GM21390 (cell line): Measurements from ENCODE around the gene LEUTX.

ENCODE experiments used
- ATAC-seq: cut with Tn5 transposase; IDR thresholded peaks from one replicate; pipeline ENCODE4 v1.9.1; 2021; ENCODE audit not compliant: unreplicated experiment

LEUTX gene

DNA sequence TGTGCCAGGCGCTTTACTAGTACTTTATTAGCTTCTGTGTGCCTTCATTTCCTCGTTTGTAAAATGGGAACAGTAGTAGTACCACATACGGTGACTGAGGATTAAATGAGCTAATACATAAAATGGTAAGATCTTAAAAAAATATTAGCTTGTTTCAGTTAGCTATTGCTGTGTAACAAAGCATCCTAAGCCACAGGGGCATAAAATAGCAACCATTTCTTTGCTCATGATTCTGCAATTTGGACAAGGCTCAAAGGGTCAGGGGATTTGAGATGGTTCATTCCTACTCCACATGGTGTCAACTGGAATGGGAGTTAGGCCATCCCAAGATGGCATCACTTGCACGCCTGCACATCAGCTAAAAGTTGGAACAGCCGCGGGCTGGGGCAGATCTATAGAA lies 42.0 kb downstream of the LEUTX start:
- no peak for ATAC-seq

DNA sequence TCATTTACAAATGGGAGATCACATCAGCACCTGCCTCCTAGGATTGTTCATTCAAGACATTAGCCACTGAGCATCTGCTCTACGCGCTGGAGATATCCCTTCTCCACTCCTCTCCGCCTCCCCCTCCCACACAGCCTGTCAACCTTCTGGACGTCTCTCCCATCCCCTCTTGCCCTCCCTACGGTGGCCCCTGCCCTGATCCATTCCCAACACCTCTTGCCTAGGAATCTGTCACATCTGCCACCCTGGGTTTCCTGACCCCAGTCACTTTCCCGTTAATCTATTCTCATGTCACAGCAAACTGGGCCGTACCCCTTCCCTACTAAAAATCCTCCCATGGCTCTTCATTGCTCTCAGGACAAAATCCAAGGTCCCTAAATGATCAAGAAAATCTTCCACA lies 45.0 kb downstream of the LEUTX start:
- ATAC-seq, result no peak

DNA sequence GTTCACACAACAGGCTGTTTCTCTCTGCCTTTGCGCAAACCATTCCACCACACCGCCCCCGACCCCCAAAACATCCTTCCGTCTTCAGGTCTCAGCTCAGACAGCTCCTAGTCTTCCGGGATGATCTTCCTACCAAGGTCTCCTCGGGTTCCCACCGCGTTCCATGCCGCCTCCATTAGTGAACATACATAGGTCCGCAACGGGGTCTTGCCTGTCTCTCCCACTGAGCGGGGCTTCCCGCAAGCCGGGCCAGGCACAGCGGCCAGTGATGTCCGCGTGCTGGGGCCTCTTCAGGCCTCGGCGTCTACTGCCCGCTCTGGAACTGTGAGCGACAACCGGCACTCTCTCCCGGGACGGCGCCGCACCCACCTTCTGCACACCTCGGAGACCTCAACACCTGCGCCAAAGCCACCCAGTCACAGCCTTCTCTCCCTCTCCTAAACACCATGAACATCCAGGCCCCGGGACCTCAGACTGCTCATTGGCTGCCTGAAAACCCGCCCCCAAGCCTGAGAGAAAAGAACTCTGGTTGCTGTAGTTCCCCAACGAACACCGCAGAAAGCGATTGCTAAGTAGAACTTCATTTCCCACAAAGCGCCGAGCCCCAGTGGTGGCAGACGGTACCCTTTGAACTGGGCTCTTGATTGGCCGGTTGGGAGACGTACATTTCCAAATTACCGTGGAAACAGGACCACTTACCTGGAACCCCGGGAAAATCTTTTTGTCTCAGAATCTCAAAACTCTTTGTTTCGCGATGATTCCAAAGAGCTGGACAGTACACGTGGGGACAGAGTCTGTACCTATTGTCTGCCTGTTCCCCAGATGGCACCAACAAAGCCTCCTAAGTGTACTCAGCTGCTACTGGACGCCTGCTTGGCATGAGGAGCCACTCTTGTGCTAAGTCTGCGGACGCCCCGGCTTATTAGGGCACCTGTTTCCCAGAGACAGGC lies 45.8 kb downstream of the LEUTX start:
- peak; percentile 81 for ATAC-seq

DNA sequence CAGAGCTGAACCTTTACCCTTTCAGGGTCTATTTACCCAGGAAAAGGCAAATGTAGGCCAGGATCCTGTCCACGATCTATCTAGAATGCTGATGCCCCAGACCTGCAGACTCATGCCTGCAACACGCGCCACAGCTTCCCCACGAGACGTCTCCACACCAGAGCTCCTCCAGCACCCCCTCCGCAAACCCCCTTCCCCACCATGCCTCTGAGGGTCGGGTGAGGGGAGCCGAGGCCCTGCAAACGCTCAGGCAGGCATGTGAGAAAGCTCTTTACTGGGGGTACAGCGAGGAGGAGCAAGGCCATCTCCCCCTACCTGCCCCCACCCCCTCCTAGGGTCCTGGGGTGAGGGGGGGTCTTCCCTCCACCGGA lies 46.4 kb downstream of the LEUTX start:
- no peak for ATAC-seq

DNA sequence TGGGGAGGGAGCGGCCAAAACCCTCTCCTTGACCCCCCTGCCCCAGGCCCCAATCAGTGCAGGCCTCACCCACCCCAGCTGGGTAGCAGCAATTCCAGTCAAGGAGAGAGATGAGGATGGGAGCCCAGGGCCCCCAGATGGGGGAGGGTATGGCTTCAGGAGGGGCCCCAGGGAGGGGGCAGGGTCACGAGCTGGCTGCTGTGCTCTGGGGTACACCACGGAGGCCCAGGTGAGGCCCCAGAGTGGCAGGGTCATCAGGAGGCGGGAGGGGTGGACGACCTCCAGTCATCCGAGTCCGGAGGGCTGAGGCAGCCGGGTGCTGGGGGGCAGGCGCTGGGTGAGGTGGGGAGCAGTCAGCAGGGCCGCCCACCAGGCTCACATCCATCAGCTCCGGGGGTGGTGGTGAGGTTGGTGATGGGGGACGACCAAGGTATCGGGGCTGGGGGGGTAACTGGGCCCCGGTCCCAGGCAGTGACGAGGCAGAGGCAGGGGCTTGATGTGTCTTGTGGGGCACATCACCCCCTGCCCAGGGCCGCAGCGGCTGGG lies 47.0 kb downstream of the LEUTX start:
- ATAC-seq, result no peak

DNA sequence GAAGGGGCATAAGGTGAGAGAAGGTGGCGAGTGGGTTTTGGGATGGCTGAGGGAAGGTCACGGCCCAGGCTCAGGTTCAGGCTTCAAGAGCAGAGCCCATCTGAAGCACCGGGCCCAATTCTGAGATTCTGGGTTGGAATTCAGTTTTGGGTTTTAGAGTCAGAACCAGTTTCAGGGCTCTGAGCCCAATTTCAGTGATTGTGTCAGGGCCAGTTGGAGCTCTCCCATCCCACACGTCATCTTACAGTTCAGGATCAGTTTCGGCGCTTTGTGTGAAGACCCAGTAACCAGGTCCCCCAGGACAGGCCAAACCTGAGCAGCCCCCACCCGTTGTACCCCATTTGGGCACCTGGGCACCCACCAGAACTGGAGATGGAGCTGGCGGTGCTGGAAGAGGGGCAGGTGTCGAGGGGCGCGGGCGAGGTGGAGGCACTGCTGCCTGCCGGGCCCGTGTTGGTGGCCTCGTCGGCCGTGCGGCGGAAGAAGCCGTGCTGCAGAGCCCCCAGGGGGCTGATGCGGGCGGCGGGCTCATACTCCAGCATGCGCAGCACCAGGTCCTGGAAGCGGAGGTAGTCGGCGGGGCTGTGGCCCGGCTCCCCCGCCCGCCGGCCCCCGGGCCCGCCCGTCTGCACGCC lies 47.8 kb downstream of the LEUTX start:
- no peak for ATAC-seq

DNA sequence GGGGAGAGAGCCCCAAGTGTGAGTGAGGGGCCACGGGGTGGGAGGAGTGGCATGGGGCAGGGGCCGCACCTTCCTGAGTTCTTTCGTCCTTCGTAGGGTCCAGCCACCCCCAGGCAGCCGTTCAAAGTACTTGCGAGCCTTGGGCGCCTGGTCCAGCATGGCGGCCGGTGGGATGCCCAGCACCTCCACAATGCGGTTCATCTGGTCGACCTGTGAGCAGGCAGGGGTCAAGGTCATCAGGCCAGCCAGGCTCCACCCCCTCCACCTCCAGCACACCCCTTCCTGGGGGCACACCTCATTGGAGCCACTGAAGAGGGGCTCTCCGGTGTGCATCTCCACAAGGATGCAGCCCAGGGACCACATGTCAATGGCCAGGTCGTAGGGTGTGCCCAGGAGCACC lies 48.6 kb downstream of the LEUTX start:
- no peak for ATAC-seq

DNA sequence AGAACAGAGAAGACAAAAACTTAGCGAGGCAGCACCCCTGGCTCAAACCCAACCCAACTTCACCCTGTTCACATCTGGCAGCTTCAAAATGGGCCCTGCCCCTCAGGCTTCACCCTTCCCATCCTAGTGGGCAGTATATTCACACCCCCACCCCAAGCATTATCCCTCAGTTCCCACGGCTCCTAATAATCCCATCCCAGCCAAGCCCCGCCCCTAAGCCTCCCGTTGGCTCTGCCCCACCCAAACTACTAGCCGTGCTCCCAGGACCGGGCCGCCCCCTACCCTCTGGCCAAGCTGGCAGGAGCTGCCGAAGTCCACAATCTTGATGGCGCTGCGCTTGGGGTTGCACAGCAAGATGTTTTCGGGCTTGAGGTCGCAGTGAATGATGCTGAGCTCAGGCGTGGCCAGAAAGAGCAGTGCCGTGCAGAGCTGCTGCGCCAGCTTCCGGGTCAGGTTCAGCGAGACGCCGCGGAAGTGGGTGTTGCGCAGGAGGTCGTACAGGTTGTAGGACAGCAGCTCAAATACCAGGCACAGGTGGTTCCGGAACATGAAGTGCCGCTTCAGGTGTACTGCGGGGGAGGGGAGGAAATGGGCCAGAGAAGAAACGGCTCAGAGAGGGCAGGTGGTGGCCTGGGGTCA lies 49.5 kb downstream of the LEUTX start:
- ATAC-seq, result no peak

DNA sequence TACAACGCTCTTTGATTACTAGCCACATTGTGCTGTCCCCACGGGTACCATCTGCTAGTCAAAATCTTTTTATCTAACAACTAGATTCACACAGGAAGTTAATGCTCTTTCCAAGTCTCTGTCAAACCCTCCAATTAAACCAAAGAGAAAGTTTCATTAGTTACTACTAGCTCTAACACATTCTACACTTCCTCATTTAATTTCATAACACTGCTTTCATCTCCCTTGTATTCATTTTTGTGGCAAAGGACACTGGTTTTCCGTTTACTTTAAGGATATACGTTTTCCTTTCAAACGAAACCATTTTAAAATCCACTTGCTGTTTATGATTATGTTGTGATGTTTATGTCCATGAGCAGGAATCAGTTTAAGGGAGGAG lies 50.0 kb downstream of the LEUTX start:
- ATAC-seq, result no peak

DNA sequence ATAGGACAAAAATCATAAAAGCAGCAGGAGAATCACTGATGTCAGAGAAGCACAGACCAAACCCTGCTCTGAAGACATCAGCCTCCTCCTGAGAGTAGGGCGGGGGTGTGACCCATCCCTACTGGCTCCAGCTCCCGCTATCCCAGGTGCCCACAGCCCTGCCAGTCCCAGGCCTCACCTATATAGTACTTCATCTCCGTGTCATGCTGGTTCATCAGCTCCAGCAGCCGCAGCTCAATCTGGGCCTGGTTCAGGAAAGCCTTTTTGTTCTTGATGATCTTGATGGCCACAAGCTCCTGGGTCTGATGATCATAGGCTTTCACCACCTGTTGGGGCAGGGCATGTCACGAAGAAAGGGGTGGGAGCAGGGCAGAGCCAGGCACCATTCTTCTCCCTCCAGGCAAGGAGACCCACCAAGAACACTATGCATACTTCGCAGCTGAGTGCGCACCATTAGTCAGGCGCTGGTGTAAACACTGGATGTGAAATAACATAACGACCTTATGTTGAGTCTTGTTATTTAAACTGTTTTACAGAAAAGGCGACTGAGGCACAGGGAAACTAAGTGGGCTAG lies 51.1 kb downstream of the LEUTX start:
- ATAC-seq, result no peak

DNA sequence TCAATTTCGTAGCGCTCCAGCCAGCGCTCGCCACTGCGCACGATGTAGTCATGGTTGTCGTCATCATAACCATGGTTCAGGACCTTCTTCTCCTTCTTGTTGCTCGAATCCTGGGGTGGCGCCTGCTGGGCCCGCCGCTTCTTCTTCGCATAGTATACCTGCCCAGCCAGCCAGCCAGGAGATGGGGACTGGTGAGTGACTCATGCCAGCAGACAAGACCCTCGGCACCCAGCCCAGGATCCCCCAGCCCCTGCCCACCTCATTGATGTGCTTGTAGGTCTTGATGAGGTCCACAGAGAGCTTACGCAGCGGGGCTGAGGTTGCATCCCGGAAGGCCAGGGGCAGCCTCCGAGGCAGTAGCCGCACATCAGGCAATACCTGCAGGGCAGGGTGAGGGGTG lies 51.8 kb downstream of the LEUTX start:
- no peak for ATAC-seq

DNA sequence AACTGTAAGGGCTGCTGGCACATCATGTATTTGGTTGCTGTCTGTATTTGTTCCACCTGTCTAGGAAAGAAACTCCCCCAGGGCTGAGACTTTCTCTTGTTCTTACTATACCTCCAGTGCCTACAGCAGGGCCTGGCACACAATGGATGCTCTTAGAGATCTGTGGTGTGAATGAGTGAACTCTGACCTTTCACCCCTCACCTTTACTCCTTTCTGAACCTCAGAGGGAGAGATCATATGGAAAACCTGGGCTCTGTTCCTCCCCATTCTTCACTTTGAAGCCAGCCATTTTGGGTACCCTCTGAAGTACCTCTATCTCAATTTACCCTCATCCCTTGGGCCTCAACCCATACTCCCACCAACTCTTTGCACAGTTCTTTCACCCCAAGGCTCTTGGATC lies 52.2 kb downstream of the LEUTX start:
- no peak for ATAC-seq

DNA sequence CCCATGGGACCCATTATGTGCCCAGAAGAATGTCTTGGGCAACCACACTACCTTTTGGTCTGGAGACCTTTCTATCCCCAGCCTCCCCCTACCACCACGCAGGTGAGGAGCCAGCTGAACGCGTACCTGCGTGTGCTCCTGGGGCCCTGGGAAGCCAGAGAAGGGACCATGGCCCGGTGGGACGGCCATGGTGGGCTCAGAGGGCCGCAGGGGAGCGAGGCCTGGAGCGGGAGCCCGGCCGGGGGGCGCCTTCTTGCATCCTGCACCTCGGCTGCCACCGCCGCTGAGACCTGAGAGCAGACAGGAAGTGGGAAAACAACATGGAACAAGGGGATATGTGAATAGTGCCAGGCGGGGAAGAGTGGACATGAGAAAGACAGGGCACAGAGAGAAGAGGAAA lies 53.0 kb downstream of the LEUTX start:
- no peak for ATAC-seq

DNA sequence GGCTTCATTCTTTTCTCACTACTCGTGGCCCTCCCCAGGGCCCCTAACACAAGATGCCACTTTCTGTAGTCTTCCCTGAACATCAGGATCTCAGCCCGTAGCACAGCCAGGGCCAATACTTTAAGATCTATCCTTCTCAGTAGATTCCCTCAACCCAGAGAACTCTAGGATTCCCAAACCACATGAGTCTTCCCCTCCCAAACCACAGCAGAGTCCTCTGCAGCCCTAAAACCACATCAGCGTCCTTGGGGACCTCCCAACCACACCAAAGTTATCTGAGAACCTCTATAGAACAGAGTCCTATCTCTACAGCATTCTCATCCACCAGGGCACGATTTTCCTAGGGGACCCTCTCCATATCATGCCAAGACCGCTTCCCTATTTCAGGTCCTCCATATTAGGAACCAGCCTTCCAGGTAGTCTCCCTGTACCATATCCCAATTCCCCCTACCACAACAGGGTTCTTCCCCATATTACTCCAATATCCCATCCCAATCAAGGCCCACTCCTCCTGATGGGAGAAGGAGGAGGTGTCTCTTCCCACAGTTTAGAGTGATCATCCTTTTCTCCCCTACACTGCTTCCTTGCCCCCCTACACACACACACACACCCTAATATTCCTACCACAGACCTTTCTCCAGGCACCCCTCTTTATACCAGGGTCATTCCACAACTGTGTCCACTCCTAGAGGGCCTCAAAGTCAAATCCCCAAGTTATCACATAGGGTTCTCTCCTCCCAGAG lies 53.9 kb downstream of the LEUTX start:
- no peak for ATAC-seq

DNA sequence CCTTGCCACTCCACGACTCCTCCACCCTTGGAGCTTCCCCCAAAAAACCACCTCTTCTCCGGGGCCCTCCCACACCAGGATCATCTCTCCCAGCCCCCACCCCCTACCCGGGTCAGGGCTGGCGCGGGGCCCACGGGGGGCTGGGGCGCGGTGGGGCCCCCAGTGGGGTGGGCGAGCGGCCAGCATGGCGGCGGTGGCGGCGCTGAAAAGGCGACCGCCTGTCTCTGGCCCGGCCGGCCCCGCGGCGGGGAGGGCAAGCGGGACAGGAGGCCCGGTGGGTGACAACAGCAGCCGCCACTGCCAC lies 54.5 kb downstream of the LEUTX start:
- no peak for ATAC-seq

DNA sequence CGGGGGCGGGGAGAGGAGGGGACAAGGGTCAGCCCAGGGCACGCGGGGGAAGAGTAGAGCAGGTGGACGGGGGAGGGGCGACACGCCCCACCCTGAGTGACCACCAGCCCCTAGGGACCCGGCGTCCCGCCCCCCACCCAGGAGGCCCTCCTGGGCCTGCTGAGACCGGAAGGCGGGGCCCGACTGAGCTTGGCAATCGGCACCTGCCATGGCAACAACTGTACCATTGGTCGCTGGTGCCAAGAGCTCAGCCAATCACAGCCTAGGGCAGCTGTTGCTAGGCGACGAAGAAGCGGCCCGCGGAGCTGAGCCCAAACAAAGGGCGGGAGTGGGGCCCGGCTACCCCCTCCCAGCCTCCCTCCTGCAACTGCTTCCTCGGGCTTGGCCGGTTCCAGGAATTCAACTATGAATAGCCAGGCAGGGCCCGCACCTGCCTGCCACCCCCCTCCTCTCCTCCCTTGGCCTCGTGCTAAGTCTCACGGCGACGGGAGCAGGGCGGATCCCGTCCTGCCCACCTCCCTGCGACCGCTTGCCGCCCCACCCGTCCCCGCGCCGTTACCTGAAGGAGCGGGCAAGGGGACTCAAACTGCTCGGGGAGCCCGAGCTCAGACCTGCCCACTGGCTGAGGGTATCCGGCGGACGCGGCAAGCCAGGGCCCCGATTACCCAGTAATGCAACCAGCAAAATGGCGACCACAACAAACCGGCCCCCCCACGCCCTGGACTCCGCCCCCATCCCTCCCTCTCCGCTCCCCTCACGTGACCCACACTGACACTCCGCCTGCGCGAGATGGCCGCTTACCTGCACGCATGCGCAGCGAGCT lies 55.0 kb downstream of the LEUTX start, which contains the start of gene DYRK1B:
DYRK1B (minus strand) TSS at position 699 of the 823 bp plus-strand sequence. CDS start 2,295 bp downstream, outside the sequence.
- peak; percentile 76 for ATAC-seq

DNA sequence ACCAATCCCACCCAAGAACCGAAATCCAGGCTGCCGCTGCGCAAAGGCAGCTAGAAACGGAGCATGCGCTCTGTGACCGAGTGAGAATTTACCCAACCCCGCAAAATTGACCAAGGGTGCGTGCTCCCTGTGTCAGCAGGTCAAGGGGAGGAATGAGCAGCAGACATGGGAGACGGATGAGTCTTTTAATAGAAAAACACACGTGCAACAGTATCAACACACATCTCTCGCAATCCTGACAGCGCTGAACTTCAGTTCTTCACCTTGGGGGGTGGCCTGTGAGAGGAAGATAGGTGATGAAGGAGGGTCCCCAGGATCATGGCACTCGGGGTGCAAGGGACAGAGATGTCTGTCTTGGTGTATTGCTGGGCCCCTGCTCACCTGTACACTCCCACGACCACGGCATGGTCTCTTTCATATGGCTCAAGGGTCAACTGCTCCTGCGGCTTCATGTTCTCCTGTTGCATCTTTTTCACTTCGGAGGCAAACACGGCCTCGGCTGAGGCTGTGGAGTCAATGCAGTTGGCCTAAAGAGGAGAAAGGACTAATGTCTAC lies 55.7 kb downstream of the LEUTX start:
- ATAC-seq, result no peak
